ENCODE data around the gene COA1.
"Not testable (repeated sequence)": the region's sequence is repeated elsewhere in the genome, so short reads cannot be mapped to it uniquely, and the experiment has no call there.

COA1 gene, protein sequence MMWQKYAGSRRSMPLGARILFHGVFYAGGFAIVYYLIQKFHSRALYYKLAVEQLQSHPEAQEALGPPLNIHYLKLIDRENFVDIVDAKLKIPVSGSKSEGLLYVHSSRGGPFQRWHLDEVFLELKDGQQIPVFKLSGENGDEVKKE
- total RNA-seq, result 23.9 to 54.6 (median 29.7) reads per million in 18 experiments

DNA sequence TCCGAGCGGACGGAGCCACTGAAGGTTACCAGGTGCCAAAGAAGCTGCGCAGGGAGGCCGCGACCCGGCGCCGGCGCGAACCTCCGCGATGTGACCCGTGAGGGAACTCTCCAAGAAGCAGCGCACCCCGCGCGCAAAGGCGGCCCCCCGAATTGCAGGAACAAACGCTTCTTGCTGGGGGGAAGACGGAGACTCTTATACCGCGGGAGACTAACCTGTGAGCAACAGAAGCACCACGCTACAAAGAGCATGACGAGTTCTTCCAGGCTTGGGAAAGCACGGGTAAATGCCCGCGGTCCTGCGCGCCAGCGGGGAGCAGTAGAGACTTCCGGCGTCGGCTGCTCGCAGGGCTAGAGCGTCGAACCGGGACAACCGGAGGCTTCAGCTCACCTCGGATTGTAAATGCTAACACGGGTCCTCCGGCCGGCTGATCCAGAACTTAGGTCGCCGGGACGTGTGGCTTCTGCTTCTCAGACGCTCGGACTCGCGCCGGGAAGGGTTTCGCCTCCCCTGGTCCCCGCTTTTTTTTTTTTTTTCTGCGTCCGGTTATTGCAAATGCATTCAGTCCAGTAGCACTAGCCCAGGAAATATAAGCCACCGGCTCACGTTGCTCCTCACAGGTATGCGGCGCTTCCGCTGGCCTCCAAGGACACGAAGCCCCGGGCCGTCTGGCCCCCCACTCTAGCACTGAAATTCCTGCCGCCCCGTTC is at the start of gene COA1:
TSS of gene COA1 (minus strand) at position 310 of the 710 bp plus-strand sequence. CDS start 80,909 bp downstream, outside the sequence.
- peak; percentile 91 to 94 for DNase-seq

DNA sequence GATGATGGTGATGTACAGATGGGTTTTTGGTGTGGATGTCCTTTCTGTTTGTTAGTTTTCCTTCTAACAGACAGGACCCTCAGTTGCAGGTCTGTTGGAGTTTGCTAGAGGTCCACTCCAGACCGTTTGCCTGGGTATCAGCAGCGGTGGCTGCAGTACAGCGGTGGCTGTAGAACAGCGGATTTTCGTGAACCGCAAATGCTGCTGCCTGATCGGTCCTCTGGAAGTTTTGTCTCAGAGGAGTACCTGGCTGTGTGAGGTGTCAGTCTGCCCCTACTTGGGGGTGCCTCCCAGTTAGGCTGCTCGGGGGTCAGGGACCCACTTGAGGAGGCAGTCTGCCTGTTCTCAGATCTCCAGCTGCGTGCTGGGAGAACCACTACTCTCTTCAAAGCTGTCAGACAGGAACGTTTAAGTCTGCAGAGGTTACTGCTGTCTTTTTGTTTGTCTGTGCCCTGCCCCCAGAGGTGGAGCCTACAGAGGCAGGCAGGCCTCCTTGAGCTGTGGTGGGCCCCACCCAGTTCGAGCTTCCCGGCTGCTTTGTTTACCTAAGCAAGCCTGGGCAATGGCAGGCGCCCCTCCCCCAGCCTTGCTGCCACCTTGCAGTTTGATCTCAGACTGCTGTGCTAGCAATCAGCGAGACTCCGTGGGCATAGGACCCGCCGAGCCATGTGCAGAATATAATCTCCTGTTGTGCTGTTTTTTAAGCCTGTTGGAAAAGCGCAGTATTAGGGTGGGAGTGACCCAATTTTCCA is 49.1 kb upstream of the COA1 start:
- DNase-seq, result not testable (repeated sequence)

DNA sequence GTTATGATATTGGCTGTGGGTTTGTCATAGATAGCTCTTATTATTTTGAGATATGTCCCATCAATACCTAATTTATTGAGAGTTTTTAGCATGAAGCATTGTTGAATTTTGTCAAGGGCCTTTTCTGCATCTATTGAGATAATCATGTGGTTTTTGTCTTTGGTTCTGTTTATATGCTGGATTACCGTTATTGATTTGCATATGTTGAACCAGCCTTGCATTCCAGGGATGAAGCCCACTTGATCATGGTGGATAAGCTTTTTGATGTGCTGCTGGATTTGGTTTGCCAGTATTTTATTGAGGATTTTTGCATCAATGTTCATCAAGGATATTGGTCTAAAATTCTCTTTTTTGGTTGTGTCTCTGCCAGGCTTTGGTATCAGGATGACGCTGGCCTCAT is 45.9 kb upstream of the COA1 start:
- not testable (repeated sequence) for DNase-seq

DNA sequence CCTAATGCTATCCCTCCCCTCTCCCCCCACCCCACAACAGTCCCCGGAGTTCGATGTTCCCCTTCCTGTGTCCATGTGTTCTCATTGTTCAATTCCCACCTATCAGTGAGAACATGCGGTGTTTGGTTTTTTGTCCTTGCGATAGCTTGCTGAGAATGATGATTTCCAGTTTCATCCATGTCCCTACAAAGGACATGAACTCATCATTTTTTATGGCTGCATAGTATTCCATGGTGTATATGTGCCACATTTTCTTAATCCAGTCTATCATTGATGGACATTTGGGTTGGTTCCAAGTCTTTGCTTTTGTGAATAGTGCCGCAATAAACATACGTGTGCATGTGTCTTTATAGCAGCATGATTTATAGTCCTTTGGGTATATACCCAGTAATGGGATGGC is 43.9 kb upstream of the COA1 start:
- DNase-seq, result not testable (repeated sequence)

DNA sequence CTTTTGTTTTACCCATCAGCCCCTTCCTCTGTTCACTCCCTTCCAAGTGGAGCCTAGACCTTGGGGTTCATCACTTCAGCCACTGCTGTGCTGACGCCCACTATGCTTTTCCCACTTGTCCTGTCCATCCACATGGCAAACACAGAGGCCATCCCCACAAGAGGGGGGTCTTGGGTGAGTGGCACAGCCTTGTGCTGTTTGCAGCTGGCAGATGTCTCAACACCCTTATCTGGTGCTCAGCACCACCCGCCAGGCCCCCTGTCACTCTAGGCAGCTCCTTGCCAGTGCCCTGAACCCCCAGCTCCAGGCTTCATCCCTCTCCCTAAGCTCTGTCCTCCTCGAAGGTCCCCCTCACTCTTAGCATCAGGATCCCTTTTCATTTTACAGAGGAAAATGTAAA is 42.2 kb upstream of the COA1 start:
- DNase-seq, result no peak

DNA sequence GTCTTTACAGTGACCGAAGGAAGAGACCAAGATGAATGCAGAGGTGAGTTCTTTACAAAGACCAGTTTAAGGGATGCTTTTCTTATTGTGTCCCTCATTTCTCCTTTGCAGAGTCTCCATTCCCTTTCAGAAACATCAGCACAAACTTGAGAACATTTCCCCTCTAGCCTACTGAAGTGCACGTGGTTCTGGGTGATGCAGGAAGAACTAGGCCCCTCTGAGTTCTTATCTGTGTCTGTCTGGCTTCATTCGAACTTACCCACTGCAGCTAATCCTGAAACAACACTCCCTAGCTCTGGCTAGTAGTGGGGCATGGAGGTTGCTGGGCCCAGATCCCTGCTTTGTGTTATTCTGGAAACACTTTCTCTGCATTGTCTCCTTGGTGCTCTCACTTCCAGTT is 41.8 kb upstream of the COA1 start:
- no peak for DNase-seq

DNA sequence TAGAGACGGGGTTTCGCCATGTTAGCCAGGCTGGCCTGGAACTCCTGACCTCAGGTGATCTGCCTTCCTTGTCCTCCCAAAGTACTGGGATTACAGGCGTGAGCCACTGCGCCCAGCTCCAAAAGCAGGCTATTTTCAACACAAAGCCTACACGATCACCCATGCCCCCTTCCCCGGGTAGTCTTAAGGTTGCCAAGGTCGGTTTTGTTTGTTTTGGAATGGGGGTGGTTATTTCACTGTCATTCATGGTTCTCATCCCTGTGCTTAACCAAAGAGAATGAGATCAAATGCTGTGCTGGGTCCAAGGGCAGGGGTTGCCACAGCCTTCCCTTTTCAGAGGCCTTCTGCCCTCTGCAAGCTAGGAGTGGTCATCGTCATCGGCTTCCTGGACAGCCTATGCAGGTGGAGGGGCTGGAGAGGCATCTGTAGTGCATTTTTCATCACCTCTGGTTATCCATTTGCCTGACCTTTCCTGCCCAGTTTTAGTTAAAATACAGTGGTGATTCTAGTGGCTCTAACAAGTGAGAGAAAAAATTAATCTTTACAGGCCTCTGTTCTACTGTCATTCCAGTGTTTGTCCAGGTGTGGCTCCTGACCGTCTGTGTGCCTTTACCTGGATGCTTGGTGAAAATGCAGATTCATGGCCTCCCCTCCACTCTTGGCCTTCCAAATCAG is 40.6 kb upstream of the COA1 start:
- no peak for DNase-seq

DNA sequence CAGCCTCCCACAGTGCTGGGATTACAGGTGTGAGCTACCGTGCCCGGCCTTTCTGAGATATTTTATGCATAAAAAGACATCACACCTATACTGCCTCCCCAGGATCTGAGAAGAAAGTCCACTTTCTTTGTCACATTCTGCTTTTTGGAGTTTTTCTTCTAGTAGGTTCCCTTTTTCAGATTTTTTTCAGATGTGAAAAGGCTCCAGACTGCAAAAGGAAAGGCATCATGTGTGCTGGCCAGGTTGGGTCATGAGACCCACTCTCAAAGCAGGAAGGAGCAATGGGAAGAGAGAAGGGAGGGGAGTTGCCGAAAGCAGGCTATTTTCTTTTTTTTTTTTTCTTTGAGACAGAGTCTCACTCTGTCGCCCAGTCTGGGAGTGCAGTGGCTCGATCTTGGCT is 40.0 kb upstream of the COA1 start:
- peak; percentile 30 to 47 for DNase-seq

DNA sequence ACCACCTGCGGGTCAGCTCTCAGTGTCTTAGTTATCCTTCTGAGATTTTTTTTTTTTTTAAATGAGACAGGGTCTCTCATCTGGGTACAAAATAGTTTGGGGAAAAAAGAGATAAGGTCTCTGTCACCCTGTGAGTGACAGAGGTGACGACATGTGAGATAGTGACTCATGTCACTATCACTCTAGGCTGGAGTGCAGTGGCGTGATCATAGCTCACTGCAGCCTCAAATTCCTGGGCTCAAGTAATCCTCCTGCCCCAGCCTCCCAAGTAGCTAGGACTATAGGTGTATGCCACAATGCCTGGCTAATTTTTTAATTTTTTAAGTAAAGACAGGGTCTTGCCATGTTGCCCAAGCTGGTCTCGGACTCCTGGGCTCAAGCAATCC is 39.6 kb upstream of the COA1 start:
- DNase-seq, result no peak

DNA sequence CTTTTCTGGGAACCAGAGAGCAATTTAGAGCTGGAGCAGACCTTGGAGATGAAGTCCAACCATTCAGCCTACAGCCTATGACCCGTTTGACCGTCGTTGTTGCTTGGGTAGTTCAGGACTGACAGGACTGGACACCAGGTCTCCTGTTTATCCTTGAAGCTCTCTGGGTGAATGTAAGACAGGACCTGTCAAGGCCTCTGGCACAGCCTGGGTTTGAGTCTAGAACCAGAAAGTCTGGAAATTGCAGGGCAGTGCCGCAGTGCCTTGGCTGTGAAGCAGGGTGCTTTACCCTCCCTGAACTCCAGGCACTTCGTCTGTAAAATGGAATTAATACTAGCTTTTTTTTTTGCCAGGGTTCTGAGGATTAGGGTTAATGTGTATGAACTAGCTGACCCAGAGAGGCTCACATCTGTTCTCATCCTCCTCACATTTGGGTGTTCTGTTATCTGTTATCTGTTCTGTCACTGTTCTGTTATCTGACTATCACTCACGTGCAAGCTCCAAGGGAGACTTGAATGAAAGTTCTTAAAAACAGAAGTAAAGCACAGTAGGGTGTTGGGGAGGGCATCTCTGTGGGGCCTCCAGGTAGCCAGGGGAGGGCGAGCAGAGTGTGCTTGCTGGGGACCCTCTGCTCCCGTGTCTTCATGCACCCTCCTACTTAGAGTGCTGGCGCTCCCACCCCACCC is 39.0 kb upstream of the COA1 start:
- DNase-seq, result no peak

DNA sequence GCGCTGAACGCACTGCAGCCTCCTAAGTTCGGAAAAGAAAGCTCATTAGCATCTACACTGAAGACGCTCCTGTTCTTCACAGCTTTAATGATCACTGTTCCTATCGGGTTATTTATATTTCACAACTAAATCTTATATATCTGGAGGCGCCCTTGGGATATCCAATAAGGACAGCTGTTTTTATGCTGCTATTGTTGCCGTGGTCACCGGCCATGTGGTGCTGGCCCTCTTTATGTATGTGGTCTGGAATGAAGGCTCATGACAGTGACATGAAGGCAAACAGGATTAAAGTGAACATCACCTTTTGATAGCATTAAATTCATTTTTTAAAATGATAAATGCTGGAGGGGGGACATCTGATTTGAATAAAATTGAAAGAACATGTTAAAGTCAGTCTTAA is 38.0 kb upstream of the COA1 start:
- no peak for DNase-seq

DNA sequence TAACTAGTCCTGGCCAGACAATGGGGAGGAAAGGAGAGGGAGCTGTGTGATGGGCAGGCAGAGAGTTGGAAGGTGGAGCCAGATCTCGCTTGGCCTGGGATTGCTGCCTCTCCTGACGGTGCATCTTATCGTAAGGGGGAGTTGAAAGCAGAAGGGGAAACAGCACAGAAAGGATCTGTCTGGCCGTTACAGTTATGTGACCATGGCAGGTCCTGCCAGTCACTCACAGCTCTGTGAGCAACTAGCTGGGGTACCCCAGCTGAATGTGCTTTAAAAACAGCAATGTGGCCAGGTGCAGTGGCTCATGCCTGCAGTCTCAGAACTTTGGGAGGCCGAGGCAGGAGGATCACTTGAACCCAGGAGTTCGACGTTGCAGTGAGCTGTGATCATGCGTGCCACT is 37.2 kb upstream of the COA1 start:
- DNase-seq, result peak in 1 of 2 donors; percentile 42

DNA sequence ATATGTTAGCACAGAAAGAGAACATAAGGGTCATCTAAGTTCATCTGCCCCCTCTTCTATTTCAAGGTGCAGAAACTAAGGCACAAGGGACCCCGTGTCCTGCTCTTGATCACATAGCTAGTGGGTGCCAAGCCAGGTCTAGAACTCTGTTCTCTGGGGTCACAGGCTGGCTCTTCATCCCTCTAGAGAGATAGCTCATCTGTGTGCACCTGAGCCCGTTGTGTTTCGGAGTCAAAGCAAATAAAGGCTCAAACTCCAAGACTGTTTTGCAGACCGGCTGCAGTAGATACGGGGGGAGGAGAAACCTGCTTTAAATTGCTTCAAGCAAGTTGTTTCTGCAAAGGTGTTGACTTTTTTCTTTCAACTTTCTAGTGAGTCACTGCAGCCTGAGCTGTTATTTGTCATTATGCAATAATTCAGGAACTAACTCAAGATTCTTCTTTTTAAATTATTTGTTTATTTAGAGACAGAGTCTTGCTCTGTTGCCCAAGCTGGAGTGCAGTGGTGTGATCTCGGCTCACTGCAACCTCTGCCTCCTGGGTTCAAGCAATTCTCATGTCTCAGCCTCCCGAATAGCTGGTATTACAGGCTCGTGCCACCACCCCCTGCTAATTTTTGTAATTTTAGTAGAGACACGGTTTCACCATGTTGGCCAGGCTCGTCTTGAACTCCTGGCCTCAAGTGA is 35.6 kb upstream of the COA1 start:
- peak; percentile 55 to 70 for DNase-seq

DNA sequence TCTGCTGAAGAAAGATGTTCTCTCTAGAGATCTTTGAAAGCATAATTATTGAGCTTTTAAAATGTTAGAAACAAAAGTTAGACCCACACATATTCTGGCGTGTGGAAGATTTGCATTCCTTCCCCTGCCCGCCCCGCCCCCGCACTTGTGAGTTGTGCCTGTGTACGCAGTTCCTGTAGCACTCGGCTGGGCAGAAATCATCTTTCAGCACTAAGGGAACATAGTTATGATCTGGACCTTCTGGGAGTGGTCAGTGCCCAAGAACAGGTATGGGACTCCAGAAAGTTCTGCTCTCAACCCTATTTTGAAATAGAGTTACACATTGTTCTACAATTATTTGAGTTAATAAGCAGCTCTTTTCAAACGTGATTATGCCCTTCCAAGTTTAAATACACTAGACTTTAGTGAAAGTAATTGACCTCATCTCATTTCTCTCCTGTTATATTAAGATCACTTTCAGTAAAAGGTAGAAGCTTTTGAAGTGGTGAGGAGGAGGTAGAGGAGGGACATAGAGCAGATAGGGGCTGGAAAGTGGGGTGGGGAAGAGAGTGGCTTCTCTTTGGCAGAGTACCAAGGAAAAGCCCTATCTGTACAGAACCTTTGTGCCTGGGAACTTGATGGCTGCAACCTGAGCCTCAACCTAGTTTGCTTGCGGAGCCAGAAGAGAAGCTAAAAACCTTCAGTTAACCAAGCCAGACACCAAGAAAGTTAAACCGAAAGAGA is 34.9 kb upstream of the COA1 start:
- DNase-seq, result peak; percentile 63 to 84

DNA sequence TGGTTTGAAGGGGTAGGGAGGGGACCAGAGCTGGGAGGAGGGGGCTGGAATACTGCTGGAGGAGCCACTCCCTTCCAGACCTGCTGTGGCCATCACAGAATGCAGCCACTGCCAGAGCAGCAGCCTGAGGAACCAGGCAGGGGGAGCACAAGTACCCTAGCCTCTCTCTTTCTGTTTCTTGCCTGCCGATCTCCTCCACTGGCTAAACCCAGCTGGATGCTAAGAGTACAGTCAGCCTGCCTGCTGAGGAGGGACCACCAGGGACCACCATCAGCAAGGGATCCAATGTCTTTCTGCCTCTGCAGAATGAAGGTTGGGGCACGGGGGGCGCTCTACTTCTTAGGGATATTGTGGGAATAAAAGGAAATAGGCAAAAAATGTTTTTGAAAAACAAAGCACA is 33.9 kb upstream of the COA1 start:
- DNase-seq, result no peak

DNA sequence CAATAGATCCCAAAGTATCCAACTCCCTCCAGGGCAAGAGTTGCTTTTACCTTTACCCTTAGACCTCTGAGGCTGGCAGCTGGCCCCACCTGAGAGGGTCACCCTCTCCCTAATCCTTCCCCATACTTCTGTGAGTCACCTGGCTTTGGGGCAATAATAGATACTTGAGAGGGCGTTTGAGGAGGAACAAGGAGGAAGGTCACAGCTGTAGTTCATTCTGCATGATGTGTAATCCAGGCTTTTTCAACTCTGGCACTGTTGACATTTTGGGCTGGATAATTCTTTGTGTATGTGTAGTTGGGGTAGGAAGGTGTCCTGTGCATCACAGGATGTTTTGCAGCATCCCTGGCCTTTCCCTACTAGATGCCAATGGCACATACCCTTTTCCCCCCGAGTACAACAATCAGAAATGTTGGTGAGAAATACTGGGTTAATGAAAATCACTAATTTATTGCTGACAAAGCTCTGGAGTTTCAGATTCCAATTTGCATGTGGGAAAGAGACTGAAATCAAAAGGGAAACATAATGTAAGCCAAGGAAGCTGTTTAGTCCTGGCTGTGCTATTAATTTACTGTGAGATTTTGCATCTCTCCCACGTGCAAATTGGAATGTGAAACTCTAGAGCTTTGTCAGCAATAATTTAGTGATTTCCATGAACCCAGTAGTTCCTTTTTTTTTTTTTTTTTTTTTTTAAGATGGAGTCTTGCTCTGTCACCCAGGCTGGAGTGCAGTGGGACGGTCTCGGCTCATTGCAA is 32.8 kb upstream of the COA1 start:
- DNase-seq, result peak; percentile 62 to 74

DNA sequence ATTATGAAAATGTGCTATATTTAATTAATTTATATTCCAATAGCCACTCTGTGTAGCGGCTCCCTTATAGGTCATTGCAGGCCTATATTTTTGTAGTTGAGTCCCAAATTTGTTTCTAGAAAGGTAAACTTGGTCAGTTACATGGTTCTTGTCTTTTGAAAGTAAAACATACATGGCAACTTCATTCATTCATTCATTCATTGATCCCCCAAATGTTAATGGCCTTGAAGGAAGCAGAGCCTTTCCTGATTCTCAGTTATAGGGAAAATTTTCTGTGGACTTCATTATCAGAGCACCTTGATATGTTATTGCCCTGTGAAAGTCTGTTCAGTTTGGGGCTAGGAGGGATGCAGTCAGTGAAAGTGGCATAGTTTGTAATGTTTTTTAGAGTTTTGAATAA is 32.1 kb upstream of the COA1 start:
- DNase-seq, result no peak

DNA sequence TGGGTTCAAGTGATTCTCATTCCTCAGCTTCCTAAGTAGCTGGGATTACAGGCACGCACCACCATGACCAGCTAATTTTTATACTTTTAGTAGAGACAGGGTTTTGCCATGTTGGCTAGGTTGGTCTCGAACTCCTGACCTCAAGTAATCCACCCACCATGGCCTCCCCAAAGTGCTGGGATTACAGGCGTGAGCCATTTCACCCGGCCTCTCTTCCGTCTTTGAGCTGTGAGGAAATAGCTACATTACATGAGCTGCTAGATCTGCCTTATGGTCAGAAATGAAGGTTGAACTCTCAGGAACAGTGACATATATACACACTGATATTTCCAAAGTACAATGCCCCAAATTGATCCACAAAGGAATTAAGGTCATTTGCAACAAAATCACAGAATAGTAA is 31.5 kb upstream of the COA1 start:
- peak; percentile 22 to 60 for DNase-seq

DNA sequence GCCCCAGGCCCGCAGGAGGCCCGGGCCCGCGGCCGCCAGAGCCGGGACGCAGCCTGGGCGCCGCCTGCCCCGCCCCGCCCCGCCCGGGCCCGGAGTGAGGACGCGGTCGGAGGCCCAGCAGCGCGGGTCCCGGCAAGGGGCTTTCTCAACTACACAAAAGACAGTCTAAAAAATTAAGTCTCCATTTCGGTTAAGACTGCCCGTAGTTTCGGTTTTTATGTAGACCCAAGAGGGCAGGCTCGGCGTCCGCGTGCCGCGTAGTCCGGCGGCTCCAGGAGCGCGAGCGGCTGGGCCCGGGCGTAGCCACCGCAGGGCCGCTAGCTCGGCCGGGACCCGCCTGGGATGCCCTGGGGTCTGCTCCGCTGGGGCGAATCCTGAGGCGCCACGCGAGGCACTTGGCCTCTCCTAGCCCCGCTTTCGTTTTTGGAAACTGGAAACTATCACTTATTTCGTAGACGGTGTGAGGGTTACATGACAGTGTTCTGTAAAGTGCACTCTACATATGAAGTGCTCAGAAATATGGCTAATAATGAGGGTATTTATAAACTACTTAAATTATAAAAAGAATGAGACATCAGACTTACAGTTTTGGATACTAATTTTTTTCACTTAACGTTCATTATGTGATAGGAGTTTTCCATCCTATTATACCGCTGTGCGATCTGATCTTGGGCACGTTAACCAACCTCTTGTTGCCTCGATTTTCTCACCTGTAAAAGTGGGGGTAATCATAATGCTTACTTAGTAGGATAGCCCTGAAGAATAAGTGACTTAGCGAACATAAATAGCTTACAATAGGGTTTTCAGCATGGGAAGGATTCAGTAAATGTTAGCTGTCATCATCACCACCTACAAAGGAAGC is 29.7 kb upstream of the COA1 start:
- peak; percentile 20 to 33 for DNase-seq

All from inflammatory macrophage (primary cell).